K562 (cell line): Measurements from ENCODE around the gene HRG. TPM values are rescaled to one million over a fixed set of nuclear protein-coding genes. Genes with fewer than 3 reads are reported as not detected.

Experiments used
- ARNT ChIP-seq, 2 experiments: fragments of 450-650 bp; IDR thresholded peaks; 2 replicates each; pipeline ENCODE4 v1.6.1; 2016; ENCODE audit warnings: mild to moderate bottlenecking in 1 of 2
- CHD7 ChIP-seq: fragments of 200-600 bp; sonication (generic); IDR thresholded peaks from one replicate; pipeline ENCODE4 v1.6.1; 2012; ENCODE audit warnings: mild to moderate bottlenecking, low read depth, low read length, inconsistent platforms
- HDAC6 ChIP-seq: IDR thresholded peaks from 2 replicates; pipeline ENCODE4 v1.6.1; 2012; ENCODE audit warnings: low read depth, mild to moderate bottlenecking, control low read depth, inconsistent platforms, low read length, moderate library complexity
- KDM1A ChIP-seq, 2 experiments: fragments of 450-650 bp; IDR thresholded peaks; 2 replicates each; pipeline ENCODE4 v1.6.1; 2016; ENCODE audit warnings: mild to moderate bottlenecking in 2 of 2
- MCM2 ChIP-seq: fragments of 450-650 bp; IDR thresholded peaks from 2 replicates; pipeline ENCODE4 v1.6.1; 2017; ENCODE audit warnings: low read depth, mild to moderate bottlenecking
- TEAD4 ChIP-seq, 2 experiments: sonication (generic) in 1 of 2; formaldehyde crosslinking in 1 of 2; IDR thresholded peaks; 2 replicates each; pipeline versions ENCODE4 v1.6.1 to v1.8.0; 2012 to 2022; ENCODE audit warnings: borderline replicate concordance in 1 of 2, inconsistent platforms in 1 of 2, low read length in 1 of 2, mild to moderate bottlenecking in 1 of 2, missing genetic modification reagents in 1 of 2
- ZNF217 ChIP-seq: sonication (generic); formaldehyde crosslinking; IDR thresholded peaks from 2 replicates; pipeline ENCODE4 v1.8.0; 2022; ENCODE audit warnings: mild to moderate bottlenecking, missing genetic modification reagents
- ZNF239 ChIP-seq: fragments of 250-450 bp; sonication (Bioruptor Pico); IDR thresholded peaks from 2 replicates; pipeline ENCODE4 v1.4.0; 2020; ENCODE audit warnings: mild to moderate bottlenecking
- ZNF407 ChIP-seq: fragments of 450-650 bp; IDR thresholded peaks from 2 replicates; pipeline ENCODE4 v1.6.1; 2016; ENCODE audit warnings: low read depth
- polyA plus RNA-seq, 8 experiments: library from polyadenylated mRNA; depleted of rRNA in 4 of 8; stranded (reverse) in 5 of 8; unstranded in 3 of 8; fragments of >200 nt; fragmentation: Nextera tagmentation in 2 of 8; fragmentation: Illumina TruSeq in 1 of 8; extraction: Ambion mirVana in 2 of 8; extraction: Trizol in 1 of 8; gene quantifications; 2 replicates each; pipeline versions ENCODE4 v1.2.1 to v1.2.3, GENCODE V29; 2011 to 2014; ENCODE audit warnings: inconsistent platforms in 1 of 8, missing spikeins in 1 of 8
- total RNA-seq, 7 experiments: library from RNA; depleted of rRNA in 6 of 7; stranded (reverse); fragments of >200 nt in 6 of 7; fragmentation: Illumina TruSeq in 2 of 7; extraction: Trizol in 2 of 7; gene quantifications; 2 replicates each; pipeline versions ENCODE4 v1.2.1 to v1.2.3, GENCODE V29; 2011 to 2021; ENCODE audit warnings: low replicate concordance in 1 of 7

Gene HRG
- total and polyA plus RNA-seq, 9 of the 15 experiments (the other 6 are each of a cell fraction or from before 2014, with no cell fraction given), result not detected

- TF ChIP-seq ZNF407 (no peak), ARNT (IDR thresholded peaks at IDR 0.05) (no peak), ZNF217 (CRISPR knock-in tag) (no peak), KDM1A (IDR thresholded peaks at IDR 0.05) (peak in 1 of 2 experiments; percentile 24; a peak in 1 of 4 replicates), MCM2 (no peak), HDAC6 (no peak), TEAD4 (IDR thresholded peaks at IDR 0.05; ENCODE audit: low read length) (peak; percentile 46; the same call in 1 of the 2 replicates), TEAD4 (CRISPR knock-in tag; IDR thresholded peaks at IDR 0.05; ENCODE audit: borderline replicate concordance) (no peak), ZNF239 (CRISPR knock-in tag) (no peak), CHD7 (no peak)
These were observed 22.3 kb upstream of the HRG start (continued) for GRCh38 chr3:186643493-186643892.
